ENCODE results near the gene PRCD. TPM values are rescaled to one million over a fixed set of nuclear protein-coding genes. Genes with fewer than 3 reads are reported as not detected.

Gene PRCD
- total RNA-seq, 8 experiments from 2014 or later = 0.97 to 9.9 (median 4.1) TPM

DNA sequence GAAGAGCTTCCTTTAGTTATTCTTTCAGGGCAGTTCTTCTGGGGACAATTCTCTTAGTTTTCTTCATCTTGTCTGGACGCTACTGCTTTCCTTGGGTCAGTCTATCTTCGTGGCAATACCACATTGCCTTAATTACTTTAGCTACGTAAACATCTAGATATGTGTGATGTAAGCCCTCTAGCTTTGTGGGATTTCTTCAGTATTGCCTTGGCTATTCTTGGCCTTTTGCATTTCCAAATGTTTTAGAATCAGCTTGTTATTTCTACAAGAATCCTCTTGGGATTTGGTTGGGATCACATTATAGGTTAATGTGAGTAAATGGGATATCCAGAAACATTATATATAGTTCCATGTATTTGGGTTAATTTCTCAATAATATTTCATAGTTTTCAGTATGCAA, 54.8 kb downstream of the PRCD start:
- Histone ChIP-seq H3K4me3 (no peak overlapping the region), H3K4me1 (replicated peaks in 1 of 2) (peaks cover 7 to 12% of the 10 kb centered on the region in 2 donors), H3K27ac (no peak overlapping the region)
- 60 to 100% (median 86%) methylated on average over 1 to 3 of the region's 3 CpGs for WGBS, 10 experiments
- in situ Hi-C loops (cut with MboI; ENCODE audit: low pct_unique_long_range_greater_than_20kb in 2 of 9, low sequenced_read_pairs in 9 of 9, unreplicated experiment in 9 of 9) = no loop called here
- no peak for ATAC-seq (replicated peaks in 6 of 8)

Other genes starting within 250 kb of the PRCD start
- 1 to 10 TPM; 2.8 to 9.3 (median 3.6) TPM for gene QRICH2, start 231.8 kb upstream of the PRCD start, total RNA-seq
- 10 to 100 TPM; 21.3 to 60.3 (median 44.3) TPM for gene PRPSAP1, start 186.1 kb upstream of the PRCD start, total RNA-seq
- gene SPHK1, start 155.4 kb upstream of the PRCD start, total RNA-seq = 10 to 100 TPM in 4 of 8 experiments, 1 to 10 TPM in 1, under 1 TPM in 3; 0.50 to 61.8 (median 5.8) TPM
- 10 to 100 TPM; 17.3 to 41.9 (median 30.1) TPM for gene UBE2O, start 86.9 kb upstream of the PRCD start, total RNA-seq
- gene AANAT, start 72.4 kb upstream of the PRCD start, total RNA-seq = under 1 TPM in 6 of 8 experiments, not detected in 2; 0.23 to 0.81 (median 0.46) TPM
- 10 to 100 TPM in 3 of 8 experiments, 1 to 10 TPM in 3, under 1 TPM in 2; 0.78 to 17.3 (median 2.8) TPM for gene RHBDF2, start 38.6 kb upstream of the PRCD start, total RNA-seq
- gene CYGB, start 2.3 kb upstream of the PRCD start, total RNA-seq = 10 to 100 TPM in 1 of 8 experiments, 1 to 10 TPM in 6, under 1 TPM in 1; 0.73 to 19.4 (median 5.4) TPM
- 10 to 100 TPM in 1 of 8 experiments, 1 to 10 TPM in 2, under 1 TPM in 2, not detected in 3; 0.36 to 22.2 (median 1.3) TPM for gene ST6GALNAC2, start 45.8 kb downstream of the PRCD start, total RNA-seq
- under 1 TPM in 3 of 8 experiments, not detected in 5; 0.13 to 1.00 (median 0.38) TPM for gene ST6GALNAC1, start 103.7 kb downstream of the PRCD start, total RNA-seq
- 100 to 1,000 TPM in 5 of 8 experiments, 10 to 100 TPM in 3; 19.7 to 214 (median 106) TPM for gene MXRA7, start 170.9 kb downstream of the PRCD start, total RNA-seq
- gene JMJD6, start 186.6 kb downstream of the PRCD start, total RNA-seq = 10 to 100 TPM; 20.8 to 45.5 (median 26.5) TPM
- gene METTL23, start 186.8 kb downstream of the PRCD start, total RNA-seq = 10 to 100 TPM; 28.6 to 47.3 (median 37.7) TPM
- gene SRSF2, start 197.3 kb downstream of the PRCD start, total RNA-seq = 100 to 1,000 TPM in 7 of 8 experiments, 10 to 100 TPM in 1; 68.1 to 302 (median 147) TPM
- 10 to 100 TPM; 14.9 to 38.7 (median 22.2) TPM for gene MFSD11, start 198.1 kb downstream of the PRCD start, total RNA-seq